ENCODE results near the gene PPP6R2. TPM values are rescaled to one million over a fixed set of nuclear protein-coding genes. Genes with fewer than 3 reads are reported as not detected.

PPP6R2 gene
- total and polyA plus RNA-seq, 2 of the 4 experiments (the other 2 are of a cell fraction): 49.2 to 51.6 TPM

- ChIA-PET POLR2A (ENCODE audit: unreplicated experiment) (interaction anchor here (1.9 kb wide), 1 partner anchor 15 kb away, joined by 4 read pairs; no protein-coding TSS in a partner anchor), CTCF (no interaction called here)
- Histone ChIP-seq H3K18ac (ENCODE audit: low read depth, low read length) (no peak overlapping the region), H3K27me3 (ENCODE audit: control insufficient read depth, insufficient read depth, low read length) (no peaks in the 10 kb centered on the region; the same call in 1 of the 2 replicates), H2BK20ac (ENCODE audit: low read depth, low read length) (no peak overlapping the region), H3K36me3 (ENCODE audit: control insufficient read depth, insufficient read depth, low read length) (no peaks in the 10 kb centered on the region), H3K4me2 (ENCODE audit: low read depth, low read length) (no peak overlapping the region), H4K20me1 (ENCODE audit: insufficient read depth, low read length) (no peaks in the 10 kb centered on the region), H3K27ac (ENCODE audit: insufficient read depth, low read length) (no peak overlapping the region), H3K14ac (replicated peaks; ENCODE audit: low read depth, low read length) (no peak overlapping the region), H4K5ac (ENCODE audit: low read depth, low read length) (no peak overlapping the region), H2BK120ac (ENCODE audit: low read depth, low read length) (no peak overlapping the region), H3K4me1 (ENCODE audit: control insufficient read depth, insufficient read depth, low read length) (peaks cover 6% of the 10 kb centered on the region), H2BK5ac (ENCODE audit: low read depth, low read length, poor library complexity, severe bottlenecking) (no peak overlapping the region), H3K9ac (ENCODE audit: low read depth, low read length) (no peak overlapping the region), H4K8ac (ENCODE audit: low read depth in 2 of 2, low read length in 2 of 2) (no peak overlapping the region), H2AK5ac (ENCODE audit: low read depth, low read length) (no peak overlapping the region), H3K4me3 (ENCODE audit: insufficient read depth, low read depth, low read length) (no peak overlapping the region), H3K4ac (ENCODE audit: low read depth, low read length) (no peak overlapping the region), H4K91ac (ENCODE audit: insufficient read depth, low read depth, low read length) (no peak overlapping the region), H3K79me1 (ENCODE audit: low read depth in 1 of 2, low read length in 2 of 2) (peaks cover 11 to 26% of the 10 kb centered on the region in 2 experiments), H3K9me1 (ENCODE audit: insufficient read depth, low read length) (peaks cover 7% of the 10 kb centered on the region), H3K9me3 (ENCODE audit: control insufficient read depth, insufficient read depth, low read length) (no peaks in the 10 kb centered on the region), H3K23ac (ENCODE audit: low read depth, low read length) (no peak overlapping the region), H2BK15ac (ENCODE audit: low read depth, low read length) (no peak overlapping the region), H2AK9ac (replicated peaks; ENCODE audit: low read depth, low read length, poor library complexity) (no peak overlapping the region), H3K56ac (ENCODE audit: extremely low read depth, insufficient read depth, low read length) (no peak overlapping the region), H2AFZ (replicated peaks; ENCODE audit: low read length, poor library complexity) (no peak overlapping the region)
- in situ Hi-C loops (cut with MboI; ENCODE audit: low sequenced_read_pairs): loop anchor here (10.0 kb wide), 1 partner anchor 49 kb away; the partner anchor contains the start of gene MAPK11
- dilution Hi-C loops (cut with HindIII; ENCODE audit: low sequenced_read_pairs, unreplicated experiment): no loop called here
- BruUV-seq (replicated peaks): no TSS peak
- 33% methylated on average over 1 of the region's 5 CpGs; no CpG with 5 or more reads in 1 of the 2 experiments for WGBS, 2 experiments (ENCODE audit: extremely low coverage in 2 of 2, insufficient read length in 1 of 2)
- ATAC-seq (ENCODE audit: low read depth) (no peak), DNase-seq (no peak)
- intact Hi-C loops (cut with micrococcal nuclease): no loop called here
- no peak for TF ChIP-seq MAZ (IDR thresholded peaks at IDR 0.05; ENCODE audit: borderline replicate concordance, low read depth, low read length)
- no peak for TF ChIP-seq MXI1 (IDR thresholded peaks at IDR 0.05; ENCODE audit: borderline replicate concordance, low read depth, low read length)
- no peak for TF ChIP-seq BHLHE40 (IDR thresholded peaks at IDR 0.05; ENCODE audit: low read depth, low read length)
- no peak for TF ChIP-seq RFX5 (IDR thresholded peaks at IDR 0.05; ENCODE audit: low read depth, low read length)
- TF ChIP-seq USF2 (IDR thresholded peaks at IDR 0.05; ENCODE audit: low read depth, low read length): no peak
- no peak for TF ChIP-seq SMC3 (IDR thresholded peaks at IDR 0.05; ENCODE audit: low read depth, low read length)
- no peak for TF ChIP-seq FOS (IDR thresholded peaks at IDR 0.05; ENCODE audit: low read depth, low read length)
- TF ChIP-seq CEBPB (IDR thresholded peaks at IDR 0.05; ENCODE audit: low read depth, low read length): no peak
Observed at GRCh38 chr22:50323900-50324299, 19.2 kb upstream of the PPP6R2 start.
